KG1 (cell line): ENCODE data around the gene ZBTB46.

Experiments
- DNase-seq: peaks from one replicate; lab custom pipeline; 2025; lab: John Stamatoyannopoulos, UW

ZBTB46 gene

DNA sequence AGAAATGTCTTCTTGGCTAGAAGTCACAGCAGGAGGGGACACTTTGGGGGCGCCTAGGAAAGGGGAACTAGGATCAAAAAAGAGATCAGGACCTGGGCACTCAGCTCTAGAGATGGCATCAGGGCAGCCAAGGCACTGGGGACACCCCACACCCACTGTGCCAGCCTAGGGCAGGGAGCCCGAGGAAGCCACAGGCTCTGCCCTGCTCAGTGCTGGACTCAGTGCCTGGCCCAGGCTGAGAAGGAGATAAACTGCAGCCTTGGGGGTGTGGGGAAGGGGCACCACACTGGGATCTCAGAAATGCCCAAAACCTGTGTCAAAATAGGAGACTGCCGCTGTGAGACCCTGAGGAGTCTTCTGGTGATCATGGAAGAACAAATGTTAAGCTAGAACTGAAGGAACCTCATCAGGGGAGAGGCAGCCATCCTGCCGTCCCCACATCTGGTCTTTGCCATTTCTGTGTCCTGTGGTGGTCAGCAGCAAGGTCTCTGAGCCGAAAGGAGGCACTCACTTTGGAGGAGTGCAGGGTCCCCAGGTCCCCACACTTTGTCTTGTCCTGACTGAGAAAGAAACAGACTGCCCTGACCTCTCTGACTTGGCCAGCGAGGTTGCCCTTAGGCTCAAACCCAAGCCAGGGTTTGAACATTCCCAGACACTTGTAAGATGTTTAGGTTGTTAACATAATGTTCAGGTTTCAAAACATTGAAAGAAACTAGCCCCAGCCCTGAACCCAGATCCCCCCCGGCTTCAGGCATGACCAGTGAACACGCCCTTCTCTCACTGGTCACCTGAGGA, 125.6 kb downstream of the ZBTB46 start:
- DNase-seq: no peak

GRCh38 chr20:63704749-63705117, 126.3 kb downstream of the ZBTB46 start:
- no peak for DNase-seq

GRCh38 chr20:63703976-63704748, 126.9 kb downstream of the ZBTB46 start:
- no peak for DNase-seq

DNA sequence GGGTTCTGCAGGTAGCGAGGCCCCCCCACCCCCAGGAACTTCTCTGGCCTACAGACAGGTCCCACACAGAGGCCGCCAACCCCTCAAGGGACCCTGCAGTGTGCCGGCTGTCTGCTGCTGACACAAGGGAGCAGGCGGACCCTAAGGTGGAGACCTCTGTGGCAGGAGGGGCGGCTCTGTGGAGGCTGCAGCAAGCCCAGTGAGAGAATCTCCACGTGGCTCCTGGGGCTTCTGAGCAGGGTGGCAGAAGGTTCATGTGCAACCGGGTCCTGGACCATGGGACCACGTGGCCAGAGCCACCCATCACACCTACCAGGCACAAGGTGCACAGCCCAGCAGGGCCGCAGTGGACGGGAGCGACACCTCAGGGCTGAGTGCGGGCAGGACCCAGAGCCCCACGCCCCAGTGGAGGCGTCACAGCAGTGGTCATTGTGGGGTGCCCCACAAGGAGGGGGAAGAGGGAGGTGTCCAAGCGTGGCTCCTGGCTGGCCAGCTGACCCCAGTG, 127.5 kb downstream of the ZBTB46 start:
- DNase-seq: no peak

GRCh38 chr20:63702751-63703470, 128.2 kb downstream of the ZBTB46 start:
- no peak for DNase-seq

DNA sequence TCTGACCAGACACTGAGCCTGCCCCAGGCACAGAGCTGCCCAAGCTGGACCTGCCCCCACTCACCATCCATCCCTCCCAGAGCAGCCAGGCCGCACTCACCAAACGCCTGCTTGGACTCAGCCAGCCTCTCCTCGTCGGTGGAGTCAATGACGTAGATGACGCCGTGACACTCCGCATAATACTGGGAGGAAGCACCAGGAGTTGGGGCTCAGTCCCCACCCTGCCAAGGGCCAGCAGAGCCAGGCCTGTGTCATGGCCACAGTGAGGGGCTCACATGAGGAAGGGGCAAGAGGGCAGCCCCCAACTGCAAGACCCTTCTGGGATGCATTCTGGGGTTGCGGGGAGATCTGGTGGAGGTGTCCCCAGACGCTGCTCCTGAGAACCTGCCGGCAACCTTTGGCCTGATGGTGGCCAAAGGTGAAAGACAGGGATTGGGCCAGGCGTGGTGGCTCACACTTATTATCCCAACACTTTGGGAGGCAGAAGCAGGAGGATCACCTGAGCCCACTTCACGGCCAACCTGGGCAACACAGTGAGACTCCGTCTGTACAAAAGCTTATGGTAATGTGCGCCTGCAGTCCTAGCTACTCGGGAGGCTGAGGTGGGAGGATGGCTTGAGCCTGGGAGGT, 128.9 kb downstream of the ZBTB46 start:
- DNase-seq: no peak

DNA sequence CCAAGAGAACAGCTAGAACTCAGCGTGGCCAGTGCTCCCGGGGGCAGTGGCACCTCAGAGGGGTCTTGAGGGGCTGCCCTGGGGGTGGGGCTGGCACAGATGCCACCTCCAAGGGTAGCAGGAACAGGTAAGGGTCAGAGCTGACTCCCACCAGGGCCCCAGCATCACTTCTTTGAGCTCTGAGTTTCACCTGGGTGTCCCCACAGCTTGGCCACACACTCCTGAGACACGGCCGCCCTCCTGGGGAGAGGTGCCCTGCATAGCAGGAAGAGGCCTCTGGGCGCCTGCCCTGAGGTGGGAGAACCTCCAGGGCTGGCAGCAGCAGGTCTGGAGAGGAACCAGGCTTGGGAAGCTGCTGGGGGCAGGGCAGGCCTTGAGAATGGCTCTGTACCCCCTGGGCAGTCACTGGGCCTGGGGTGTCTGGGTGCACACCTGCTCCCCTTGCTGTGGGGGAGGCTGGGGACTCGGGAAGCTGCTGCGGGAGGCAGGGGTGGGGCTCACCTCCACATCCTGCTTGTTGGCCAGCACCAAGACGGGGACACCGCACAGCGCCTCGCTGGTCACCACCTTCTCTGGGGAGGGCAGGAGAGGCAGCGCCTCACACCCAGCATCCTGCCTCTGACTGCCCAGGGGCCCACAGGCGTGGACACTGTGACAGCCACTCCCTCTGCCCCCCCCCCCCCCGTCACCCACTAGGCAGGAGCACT, 129.6 kb downstream of the ZBTB46 start:
- DNase-seq: no peak

DNA sequence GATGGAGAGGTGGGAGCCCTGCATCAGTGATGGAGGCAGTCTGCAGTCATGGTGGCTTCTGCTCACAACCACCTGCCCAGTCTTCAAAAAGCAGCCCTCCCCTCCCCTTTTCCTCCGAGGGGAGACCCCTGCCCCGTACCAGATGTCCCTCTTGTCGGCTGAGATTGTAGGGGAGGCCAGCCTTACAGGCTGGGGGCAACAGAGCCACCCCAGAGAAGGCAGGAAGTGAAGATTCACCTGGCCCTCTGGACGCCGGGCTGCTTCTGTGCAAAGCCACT, 130.1 kb downstream of the ZBTB46 start:
- no peak for DNase-seq

DNA sequence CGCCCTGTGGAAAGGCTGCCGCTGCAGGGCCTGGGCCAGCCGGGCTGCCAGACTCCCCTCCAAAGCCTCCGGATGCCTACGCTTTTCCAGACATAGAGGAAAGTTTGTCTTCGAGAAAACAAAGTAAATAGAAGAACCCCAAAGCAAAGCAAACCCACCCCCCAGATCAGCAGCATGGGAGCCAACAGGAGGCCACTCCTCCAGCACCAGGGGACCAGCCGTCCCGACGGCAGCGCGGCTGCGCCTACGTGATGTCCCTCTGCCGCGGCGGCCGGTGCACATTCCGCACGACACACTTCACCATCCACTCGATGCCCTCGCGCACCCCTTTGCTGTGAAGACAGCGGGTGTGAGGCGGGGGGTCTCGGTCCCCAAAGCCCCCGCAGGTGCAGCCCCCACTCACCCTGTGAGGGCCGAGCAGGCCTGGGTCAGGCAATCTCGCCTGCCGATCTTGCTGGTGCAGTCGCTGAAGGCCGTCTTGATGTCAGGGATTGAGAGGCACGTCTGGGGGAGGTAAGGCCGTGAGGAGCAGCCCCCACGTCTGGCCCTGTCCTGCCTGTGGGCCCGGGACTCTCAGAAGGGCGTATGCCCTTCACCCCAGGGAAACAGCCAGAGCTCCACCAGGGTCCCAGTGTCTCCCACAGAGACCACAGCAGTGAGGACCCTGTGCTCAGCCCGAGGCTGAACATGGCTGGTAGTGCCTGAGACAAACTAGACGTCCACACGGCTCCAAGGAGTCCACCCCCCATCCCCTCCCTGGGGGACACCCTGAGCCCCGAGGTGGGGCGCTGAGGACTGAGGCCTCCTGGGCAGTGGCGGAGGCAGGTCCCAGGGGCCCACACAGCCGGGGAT, 130.6 kb downstream of the ZBTB46 start:
- no peak for DNase-seq

DNA sequence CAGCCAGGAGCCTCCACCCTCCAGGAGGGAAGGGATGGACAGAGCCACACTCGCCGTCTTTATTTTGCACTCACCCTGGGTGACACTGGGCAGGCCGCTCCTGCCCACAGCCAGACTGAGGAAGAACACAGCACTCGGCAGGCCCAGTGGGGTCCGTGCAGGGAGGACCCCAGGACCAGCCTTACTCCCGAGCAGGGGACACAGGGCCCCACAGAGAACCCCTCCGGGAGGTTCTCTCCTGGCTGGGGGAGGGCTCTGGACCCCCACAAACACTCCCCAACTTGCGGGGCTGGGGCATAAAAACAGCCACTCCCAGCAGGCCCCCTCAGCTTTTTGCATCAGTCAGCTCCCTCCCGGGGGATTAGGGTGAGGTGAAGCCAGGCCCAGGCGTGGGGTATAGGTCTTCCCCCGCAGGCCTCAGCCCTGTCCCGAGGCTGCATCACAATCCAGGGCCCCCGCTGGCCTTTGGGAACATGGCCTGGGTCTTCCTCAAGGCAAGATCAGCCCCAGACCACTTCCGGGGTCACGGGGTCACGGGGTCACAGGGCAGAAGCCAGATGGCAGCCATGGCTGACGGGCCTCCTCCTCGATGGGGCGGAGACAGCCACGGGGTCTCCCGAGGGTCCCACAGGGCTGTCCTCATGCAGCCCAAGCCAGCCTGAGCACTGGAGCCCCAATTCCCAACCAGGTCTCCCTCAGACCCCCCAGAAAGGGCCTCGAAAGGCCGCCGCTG, 131.4 kb downstream of the ZBTB46 start:
- DNase-seq: no peak

GRCh38 chr20:63698739-63699465, 132.2 kb downstream of the ZBTB46 start:
- DNase-seq: no peak

GRCh38 chr20:63697868-63698545, 133.1 kb downstream of the ZBTB46 start:
- DNase-seq: no peak

DNA sequence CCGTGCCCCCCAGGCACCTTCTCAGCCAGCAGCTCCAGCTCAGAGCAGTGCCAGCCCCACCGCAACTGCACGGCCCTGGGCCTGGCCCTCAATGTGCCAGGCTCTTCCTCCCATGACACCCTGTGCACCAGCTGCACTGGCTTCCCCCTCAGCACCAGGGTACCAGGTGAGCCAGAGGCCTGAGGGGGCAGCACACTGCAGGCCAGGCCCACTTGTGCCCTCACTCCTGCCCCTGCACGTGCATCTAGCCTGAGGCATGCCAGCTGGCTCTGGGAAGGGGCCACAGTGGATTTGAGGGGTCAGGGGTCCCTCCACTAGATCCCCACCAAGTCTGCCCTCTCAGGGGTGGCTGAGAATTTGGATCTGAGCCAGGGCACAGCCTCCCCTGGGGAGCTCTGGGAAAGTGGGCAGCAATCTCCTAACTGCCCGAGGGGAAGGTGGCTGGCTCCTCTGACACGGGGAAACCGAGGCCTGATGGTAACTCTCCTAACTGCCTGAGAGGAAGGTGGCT, 133.7 kb downstream of the ZBTB46 start:
- no peak for DNase-seq

DNA sequence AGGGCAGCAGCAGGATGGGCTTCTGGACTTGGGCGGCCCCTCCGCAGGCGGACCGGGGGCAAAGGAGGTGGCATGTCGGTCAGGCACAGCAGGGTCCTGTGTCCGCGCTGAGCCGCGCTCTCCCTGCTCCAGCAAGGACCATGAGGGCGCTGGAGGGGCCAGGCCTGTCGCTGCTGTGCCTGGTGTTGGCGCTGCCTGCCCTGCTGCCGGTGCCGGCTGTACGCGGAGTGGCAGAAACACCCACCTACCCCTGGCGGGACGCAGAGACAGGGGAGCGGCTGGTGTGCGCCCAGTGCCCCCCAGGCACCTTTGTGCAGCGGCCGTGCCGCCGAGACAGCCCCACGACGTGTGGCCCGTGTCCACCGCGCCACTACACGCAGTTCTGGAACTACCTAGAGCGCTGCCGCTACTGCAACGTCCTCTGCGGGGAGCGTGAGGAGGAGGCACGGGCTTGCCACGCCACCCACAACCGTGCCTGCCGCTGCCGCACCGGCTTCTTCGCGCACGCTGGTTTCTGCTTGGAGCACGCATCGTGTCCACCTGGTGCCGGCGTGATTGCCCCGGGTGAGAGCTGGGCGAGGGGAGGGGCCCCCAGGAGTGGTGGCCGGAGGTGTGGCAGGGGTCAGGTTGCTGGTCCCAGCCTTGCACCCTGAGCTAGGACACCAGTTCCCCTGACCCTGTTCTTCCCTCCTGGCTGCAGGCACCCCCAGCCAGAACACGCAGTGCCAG, 134.3 kb downstream of the ZBTB46 start, which contains the start of gene TNFRSF6B:
TNFRSF6B (plus strand) TSS at position 25 of the 729 bp plus-strand sequence; CDS start at position 141, 116 bp downstream.
- DNase-seq: no peak

DNA sequence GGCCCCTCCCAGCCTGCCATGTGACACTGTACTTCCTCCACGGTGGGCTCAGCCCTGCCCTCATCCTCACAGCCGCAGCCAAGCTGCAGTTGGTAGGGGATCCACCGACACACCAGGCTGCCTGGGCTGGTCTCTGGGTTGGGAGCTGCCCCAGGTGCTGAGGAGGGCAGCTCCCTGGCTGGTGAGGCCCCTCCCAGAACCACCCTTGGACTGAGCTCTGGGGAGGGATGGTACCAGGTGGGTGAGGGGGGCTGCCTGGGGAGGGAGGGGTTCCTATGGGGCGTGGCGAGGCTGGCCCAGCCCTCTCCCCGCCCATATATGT, 134.8 kb downstream of the ZBTB46 start:
- no peak for DNase-seq

DNA sequence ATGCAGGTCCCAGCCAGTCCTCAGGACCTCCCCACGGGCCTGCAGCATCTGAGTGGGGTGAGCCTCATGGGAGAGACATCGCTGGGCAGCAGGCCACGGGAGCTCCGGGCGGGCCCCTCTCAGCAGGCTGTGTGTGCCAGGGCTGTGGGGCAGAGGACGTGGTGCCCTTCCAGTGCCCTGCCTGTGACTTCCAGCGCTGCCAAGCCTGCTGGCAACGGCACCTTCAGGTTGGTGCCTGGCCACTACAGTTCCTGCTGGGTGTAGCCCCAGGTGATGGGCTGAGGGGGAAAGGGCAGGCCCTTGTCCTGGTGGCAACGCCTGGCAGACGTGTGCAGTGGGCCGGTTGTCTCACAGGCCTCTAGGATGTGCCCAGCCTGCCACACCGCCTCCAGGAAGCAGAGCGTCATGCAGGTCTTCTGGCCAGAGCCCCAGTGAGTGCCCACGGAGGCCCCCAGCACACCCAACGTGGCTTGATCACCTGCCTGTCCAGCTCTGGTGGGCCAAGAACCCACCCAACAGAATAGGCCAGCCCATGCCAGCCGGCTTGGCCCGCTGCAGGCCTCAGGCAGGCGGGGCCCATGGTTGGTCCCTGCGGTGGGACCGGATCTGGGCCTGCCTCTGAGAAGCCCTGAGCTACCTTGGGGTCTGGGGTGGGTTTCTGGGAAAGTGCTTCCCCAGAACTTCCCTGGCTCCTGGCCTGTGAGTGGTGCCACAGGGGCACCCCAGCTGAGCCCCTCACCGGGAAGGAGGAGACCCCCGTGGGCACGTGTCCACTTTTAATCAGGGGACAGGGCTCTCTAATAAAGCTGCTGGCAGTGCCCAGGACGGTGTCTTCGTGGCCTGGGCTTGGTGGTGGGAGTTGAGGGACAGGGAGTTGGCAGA, 135.4 kb downstream of the ZBTB46 start:
- DNase-seq: no peak
